IMR-90 (cell line): ENCODE measurements around the gene COL4A2. TPM values are rescaled to one million over a fixed set of nuclear protein-coding genes. Genes with fewer than 3 reads are reported as not detected.

Experiments used
- ATAC-seq: fragments of 200-7000 bp; cut with Tn5 transposase; 2 replicates; pipeline ENCODE4 v1.9.1; 2020; ENCODE audit warnings: low read depth, mild to moderate bottlenecking, moderate library complexity
- BruUV-seq: library from RNA; stranded (reverse); fragments of 400-500 nt; replicated peaks from 2 replicates; lab custom pipeline; 2021; lab: Mats Ljungman, UMichigan
- CTCF ChIA-PET: fragments of 300-600 bp; formaldehyde crosslinking; extraction: SDS; loops from one replicate; lab custom pipeline; 2021; ENCODE audit warnings: antibody characterized with exemption; lab: Yijun Ruan, JAX
- POLR2A ChIA-PET: fragments of 300-600 bp; sonication (Branson Sonifier 250); formaldehyde crosslinking; loops from one replicate; lab custom pipeline; 2022; ENCODE audit warnings: antibody characterized with exemption; ENCODE audit not compliant: unreplicated experiment; lab: Charles Lee
- DNase-seq: peaks from one replicate; pipeline ENCODE4 v3.0.0; 2013
- H2AFZ ChIP-seq: replicated peaks from 2 replicates; pipeline ENCODE3; 2013; ENCODE audit warnings: low read length, mild to moderate bottlenecking; ENCODE audit not compliant: poor library complexity
- H2AK5ac ChIP-seq: 2 replicates; pipeline ENCODE4 v1.6.1; 2013; ENCODE audit warnings: low read depth, low read length, inconsistent platforms
- H2AK9ac ChIP-seq: replicated peaks from 2 replicates; pipeline ENCODE3; 2013; ENCODE audit warnings: mild to moderate bottlenecking, low read depth, low read length, moderate library complexity; ENCODE audit not compliant: poor library complexity
- H2BK120ac ChIP-seq: 2 replicates; pipeline ENCODE4 v1.6.1; 2013; ENCODE audit warnings: low read depth, low read length, inconsistent platforms
- H2BK15ac ChIP-seq: 3 replicates; pipeline ENCODE4 v1.6.1; 2013; ENCODE audit warnings: low read depth, low read length, inconsistent platforms
- H2BK20ac ChIP-seq: 2 replicates; pipeline ENCODE4 v1.6.1; 2013; ENCODE audit warnings: low read depth, mild to moderate bottlenecking, inconsistent platforms, low read length, moderate library complexity
- H2BK5ac ChIP-seq: 2 replicates; pipeline ENCODE4 v1.6.1; 2013; ENCODE audit warnings: mild to moderate bottlenecking, low read depth, low read length, inconsistent platforms; ENCODE audit not compliant: poor library complexity, severe bottlenecking
- H3K14ac ChIP-seq: replicated peaks from 2 replicates; pipeline ENCODE4 v1.6.1; 2013; ENCODE audit warnings: low read depth, low read length, inconsistent platforms
- H3K18ac ChIP-seq: 2 replicates; pipeline ENCODE4 v1.6.1; 2013; ENCODE audit warnings: low read depth, low read length, control low read depth
- H3K23ac ChIP-seq: 2 replicates; pipeline ENCODE4 v1.6.1; 2013; ENCODE audit warnings: low read depth, low read length, inconsistent platforms
- H3K27ac ChIP-seq: 2 replicates; pipeline ENCODE4 v1.5.1; 2013; ENCODE audit warnings: mild to moderate bottlenecking, control low read depth, low read length; ENCODE audit not compliant: insufficient read depth
- H3K27me3 ChIP-seq: 2 replicates; pipeline ENCODE4 v1.6.1; 2013; ENCODE audit warnings: low read length; ENCODE audit not compliant: control insufficient read depth, insufficient read depth
- H3K36me3 ChIP-seq: 2 replicates; pipeline ENCODE4 v1.6.1; 2013; ENCODE audit warnings: low read length, mixed read lengths; ENCODE audit not compliant: control insufficient read depth, insufficient read depth
- H3K4ac ChIP-seq: 2 replicates; pipeline ENCODE4 v1.6.1; 2013; ENCODE audit warnings: low read depth, low read length, inconsistent platforms
- H3K4me1 ChIP-seq: 2 replicates; pipeline ENCODE4 v1.6.1; 2013; ENCODE audit warnings: low read length, mixed read lengths; ENCODE audit not compliant: control insufficient read depth, insufficient read depth
- H3K4me2 ChIP-seq: 2 replicates; pipeline ENCODE4 v1.6.1; 2013; ENCODE audit warnings: low read depth, mild to moderate bottlenecking, control low read depth, low read length, moderate library complexity
- H3K4me3 ChIP-seq: 2 replicates; pipeline ENCODE4 v1.5.1; 2013; ENCODE audit warnings: low read depth, mild to moderate bottlenecking, control low read depth, low read length, moderate library complexity; ENCODE audit not compliant: insufficient read depth
- H3K56ac ChIP-seq: 2 replicates; pipeline ENCODE4 v1.6.1; 2013; ENCODE audit warnings: low read length, inconsistent platforms; ENCODE audit not compliant: insufficient read depth; ENCODE audit errors: extremely low read depth
- H3K79me1 ChIP-seq, 2 experiments: 2 replicates each; pipeline ENCODE4 v1.6.1; 2013; ENCODE audit warnings: low read length in 2 of 2, inconsistent platforms in 1 of 2, low read depth in 1 of 2
- H3K9ac ChIP-seq: 2 replicates; pipeline ENCODE4 v1.6.1; 2013; ENCODE audit warnings: low read depth, low read length, control low read depth
- H3K9me1 ChIP-seq: 2 replicates; pipeline ENCODE4 v1.6.1; 2013; ENCODE audit warnings: low read length, inconsistent platforms; ENCODE audit not compliant: insufficient read depth
- H3K9me3 ChIP-seq: 2 replicates; pipeline ENCODE4 v1.6.1; 2013; ENCODE audit warnings: low read length; ENCODE audit not compliant: control insufficient read depth, insufficient read depth
- H4K20me1 ChIP-seq: 2 replicates; pipeline ENCODE4 v1.6.1; 2013; ENCODE audit warnings: low read length, inconsistent platforms; ENCODE audit not compliant: insufficient read depth
- H4K5ac ChIP-seq: 2 replicates; pipeline ENCODE4 v1.6.1; 2013; ENCODE audit warnings: mild to moderate bottlenecking, low read depth, low read length, control low read depth
- H4K8ac ChIP-seq, 2 experiments: 2 replicates each; pipeline ENCODE4 v1.6.1; 2013; ENCODE audit warnings: low read depth in 2 of 2, low read length in 2 of 2, control low read depth in 1 of 2, inconsistent platforms in 1 of 2
- H4K91ac ChIP-seq: 2 replicates; pipeline ENCODE4 v1.6.1; 2013; ENCODE audit warnings: low read depth, low read length, inconsistent platforms; ENCODE audit not compliant: insufficient read depth
- CEBPB ChIP-seq: IDR thresholded peaks from 2 replicates; pipeline ENCODE4 v1.6.1; 2012; ENCODE audit warnings: low read depth, low read length, improper control_type of control experiment
- RAD21 ChIP-seq: IDR thresholded peaks from 2 replicates; pipeline ENCODE4 v1.6.1; 2012; ENCODE audit warnings: low read length, improper control_type of control experiment
- WGBS, 2 experiments: methylation state at CpG; one replicate each; pipeline versions ENCODE4 v1.1.5 to v1.1.7; 2013; ENCODE audit warnings: missing lambda C conversion rate in 2 of 2; ENCODE audit not compliant: insufficient read length in 1 of 2; ENCODE audit errors: extremely low coverage in 2 of 2; 5-methylcytosine and 5-hydroxymethylcytosine counted together
- dilution Hi-C: fragments of 300-500 bp; cut with HindIII; formaldehyde crosslinking; loops from one replicate; pipeline ENCODE4 v1.14.3; 2018; ENCODE audit warnings: low sequenced_read_pairs; ENCODE audit not compliant: unreplicated experiment
- in situ Hi-C: fragments of 300-500 bp; cut with MboI; formaldehyde crosslinking; loops from 3 replicates; pipeline ENCODE4 v1.14.3; 2019; ENCODE audit warnings: low sequenced_read_pairs, inconsistent platforms, mixed read lengths
- intact Hi-C: fragments of 100-400 bp; cut with micrococcal nuclease; formaldehyde crosslinking; loops from 2 replicates; pipeline ENCODE4 v1.10.0; 2022
- polyA plus RNA-seq, 3 experiments: library from polyadenylated mRNA; depleted of rRNA; stranded (reverse); fragments of >200 nt; gene quantifications; 2 replicates each; pipeline ENCODE4 v1.2.3, GENCODE V29; 2012; ENCODE audit warnings: low replicate concordance in 1 of 3
- total RNA-seq: library from RNA; depleted of rRNA; stranded (reverse); fragments of >200 nt; gene quantifications from 2 replicates; pipeline ENCODE4 v1.2.3, GENCODE V29; 2012

Gene COL4A2
- total and polyA plus RNA-seq, 2 of the 4 experiments (the other 2 are of a cell fraction) = 90.7 to 457 TPM

DNA sequence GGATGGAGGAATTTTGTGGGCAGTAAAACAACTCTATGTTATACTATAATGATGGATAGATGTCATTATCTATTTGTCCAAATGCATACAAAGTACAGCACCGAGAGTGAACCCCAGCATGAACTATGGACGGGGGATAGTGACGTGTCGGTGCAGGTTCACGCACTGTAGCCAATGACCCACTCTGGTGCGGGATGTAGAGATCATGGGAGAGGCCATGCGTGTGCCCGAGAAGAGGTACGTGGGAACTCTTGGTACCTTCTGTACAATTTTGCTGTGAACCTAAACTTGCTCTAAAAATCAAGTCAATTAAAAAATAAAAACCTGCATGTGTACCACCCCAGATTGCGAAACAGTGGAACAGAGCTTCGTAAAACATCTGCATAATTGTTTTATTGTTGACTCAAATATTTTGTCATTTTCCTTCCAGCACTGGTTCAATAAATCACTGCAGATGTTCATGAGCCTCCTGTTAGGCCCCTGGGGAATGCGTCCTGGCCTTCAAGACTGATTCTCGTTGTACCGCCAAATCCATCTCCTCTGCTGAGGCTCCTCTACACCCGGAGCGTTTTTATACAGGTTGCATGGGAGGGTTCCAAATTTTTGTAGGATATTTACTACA is 31.0 kb upstream of the COL4A2 start:
- H3K27ac ChIP-seq = no peak overlapping the region
- no peak overlapping the region for H3K56ac ChIP-seq
- no peak overlapping the region for H2AK9ac ChIP-seq
- H3K36me3 ChIP-seq = peaks cover 27% of the 10 kb centered on the region
- no peak overlapping the region for H2AK5ac ChIP-seq
- ChIA-PET CTCF (no interaction called here), POLR2A (no interaction called here)
- no peak overlapping the region for H3K9ac ChIP-seq
- peaks cover 93% of the 10 kb centered on the region for H4K20me1 ChIP-seq
- no peak overlapping the region for H4K91ac ChIP-seq
- no peaks in the 10 kb centered on the region for H3K27me3 ChIP-seq
- no peak for DNase-seq
- peaks cover 20 to 87% of the 10 kb centered on the region in 2 experiments for H3K79me1 ChIP-seq
- H2AFZ ChIP-seq = no peak overlapping the region
- TF ChIP-seq CEBPB (peak; percentile 84), RAD21 (no peak)
- in situ Hi-C loops (no loop called here), dilution Hi-C loops (no loop called here), intact Hi-C loops (no loop called here)
- no peak overlapping the region for H2BK120ac ChIP-seq
- no peak overlapping the region for H3K4me3 ChIP-seq
- WGBS, 2 experiments = 60% methylated on average over 5 of the region's 16 CpGs; no CpG with 5 or more reads in 1 of the 2 experiments
- BruUV-seq = no TSS peak
- no peak overlapping the region for H4K5ac ChIP-seq
- peaks cover 9% of the 10 kb centered on the region for H3K4me1 ChIP-seq
- no peaks in the 10 kb centered on the region for H3K9me3 ChIP-seq
- H3K23ac ChIP-seq = no peak overlapping the region
- H3K9me1 ChIP-seq = peaks cover 39% of the 10 kb centered on the region
- H4K8ac ChIP-seq = no peak overlapping the region
- no peak overlapping the region for H3K14ac ChIP-seq
- no peak overlapping the region for H3K18ac ChIP-seq
- no peak overlapping the region for H2BK5ac ChIP-seq
- no peak overlapping the region for H2BK20ac ChIP-seq
- H2BK15ac ChIP-seq = no peak overlapping the region
- no peak for ATAC-seq
- H3K4ac ChIP-seq = no peak overlapping the region
- H3K4me2 ChIP-seq = no peak overlapping the region
